Vagina (tissue), 2 donors: ENCODE results near the gene PREP. TPM values are rescaled to one million over a fixed set of nuclear protein-coding genes. Genes with fewer than 3 reads are reported as not detected.

Experiments
- DNase-seq, 2 donors: peaks; one replicate each; pipeline ENCODE4 v3.0.0-alpha.2; 2017; ENCODE audit errors: extremely low spot score in 2 of 2
- H3K27ac ChIP-seq: fragments of 200-600 bp; sonication (generic); one replicate; pipeline ENCODE4 v1.5.1; 2019
- H3K27me3 ChIP-seq: fragments of 200-600 bp; sonication (generic); one replicate; pipeline ENCODE4 v1.5.1; 2019
- H3K36me3 ChIP-seq, 2 donors: fragments of 200-600 bp; sonication (generic); one replicate each; pipeline ENCODE4 v1.5.1; 2017 to 2019
- H3K4me1 ChIP-seq: fragments of 200-600 bp; sonication (generic); one replicate; pipeline ENCODE4 v1.5.1; 2019
- H3K4me3 ChIP-seq, 2 donors: fragments of 200-600 bp; sonication (generic); 1 replicate in 1 of 2; 2 replicates in 1 of 2; pipeline ENCODE4 v1.5.1; 2016 to 2019
- H3K9me3 ChIP-seq: fragments of 200-600 bp; sonication (generic); one replicate; pipeline ENCODE4 v1.5.1; 2019
- CTCF ChIP-seq, 3 experiments: fragments of 450-650 bp in 2 of 3; fragments of 200-600 bp in 1 of 3; sonication (generic) in 1 of 3; IDR thresholded peaks; one replicate each; pipeline ENCODE4 v1.5.1; 2017 to 2019; ENCODE audit warnings: antibody characterized with exemption in 3 of 3, mild to moderate bottlenecking in 2 of 3, moderate library complexity in 2 of 3
- POLR2A ChIP-seq, 2 donors: fragments of 450-650 bp; IDR thresholded peaks; one replicate each; pipeline ENCODE4 v1.6.1; 2017; ENCODE audit warnings: antibody characterized with exemption in 2 of 2, mild to moderate bottlenecking in 2 of 2, moderate library complexity in 2 of 2
- POLR2AphosphoS5 ChIP-seq, 2 donors: sonication (generic); formaldehyde crosslinking; IDR thresholded peaks; one replicate each; pipeline ENCODE4 v1.9.0; 2017; ENCODE audit warnings: antibody characterized with exemption in 2 of 2, mild to moderate bottlenecking in 2 of 2, low read depth in 1 of 2; ENCODE audit not compliant: insufficient read depth in 1 of 2
- intact Hi-C: fragments of 100-400 bp; cut with DNase I; formaldehyde crosslinking; loops from one replicate; pipeline ENCODE4 v1.15.1; 2023
- total RNA-seq: library from RNA; depleted of rRNA; stranded (reverse); fragments of >200 nt; gene quantifications from one replicate; pipeline ENCODE4 v1.2.3, GENCODE V29; 2016

The PREP gene
- total RNA-seq, 1 donor from 2014 or later: 19.2 TPM

GRCh38 chr6:105382958-105383357 is 19.9 kb downstream of the PREP start:
- H3K4me1 ChIP-seq: peaks cover 16% of the 10 kb centered on the region
- no peaks in the 10 kb centered on the region for H3K9me3 ChIP-seq
- TF ChIP-seq CTCF (IDR thresholded peaks at IDR 0.05) (no peak), POLR2AphosphoS5 (IDR thresholded peaks at IDR 0.05; ENCODE audit: insufficient read depth in 1 of 2, low read depth in 1 of 2) (no peak), POLR2A (IDR thresholded peaks at IDR 0.05) (no peak)
- H3K4me3 ChIP-seq: no peak overlapping the region
- no peaks in the 10 kb centered on the region for H3K36me3 ChIP-seq
- H3K27me3 ChIP-seq: no peaks in the 10 kb centered on the region
- no peak overlapping the region for H3K27ac ChIP-seq
- DNase-seq: no peak
- intact Hi-C loops: no loop called here

- peaks cover 16% of the 10 kb centered on the region for H3K4me1 ChIP-seq
- no peak overlapping the region for H3K27ac ChIP-seq
- no peak for DNase-seq
- H3K36me3 ChIP-seq: no peaks in the 10 kb centered on the region
- no peaks in the 10 kb centered on the region for H3K27me3 ChIP-seq
- TF ChIP-seq POLR2AphosphoS5 (IDR thresholded peaks at IDR 0.05; ENCODE audit: insufficient read depth in 1 of 2, low read depth in 1 of 2): no peak
- TF ChIP-seq POLR2A (IDR thresholded peaks at IDR 0.05): no peak
- TF ChIP-seq CTCF (IDR thresholded peaks at IDR 0.05): no peak
- intact Hi-C loops: no loop called here
- H3K9me3 ChIP-seq: no peaks in the 10 kb centered on the region
- H3K4me3 ChIP-seq: no peak overlapping the region
Measured at GRCh38 chr6:105382496-105382895, 20.4 kb downstream of the PREP start.

- no peak overlapping the region for H3K4me3 ChIP-seq
- DNase-seq: no peak
- peaks cover 0 to 2% of the 10 kb centered on the region in 2 donors for H3K36me3 ChIP-seq
- no peak for TF ChIP-seq CTCF (IDR thresholded peaks at IDR 0.05)
- TF ChIP-seq POLR2AphosphoS5 (IDR thresholded peaks at IDR 0.05; ENCODE audit: insufficient read depth in 1 of 2, low read depth in 1 of 2): no peak
- no peak for TF ChIP-seq POLR2A (IDR thresholded peaks at IDR 0.05)
- H3K9me3 ChIP-seq: no peaks in the 10 kb centered on the region
- intact Hi-C loops: no loop called here
- H3K27me3 ChIP-seq: no peaks in the 10 kb centered on the region
- peaks cover 16% of the 10 kb centered on the region for H3K4me1 ChIP-seq
- H3K27ac ChIP-seq: no peak overlapping the region
Measured at GRCh38 chr6:105380634-105381033, 22.2 kb downstream of the PREP start.

- intact Hi-C loops: no loop called here
- H3K27me3 ChIP-seq: no peaks in the 10 kb centered on the region
Measured at GRCh38 chr6:105375797-105376196, 27.1 kb downstream of the PREP start.

More at GRCh38 chr6:105375797-105376196, 27.1 kb downstream of the PREP start:
- peaks cover 0 to 22% of the 10 kb centered on the region in 2 donors for H3K36me3 ChIP-seq
- TF ChIP-seq POLR2A (IDR thresholded peaks at IDR 0.05) (no peak), POLR2AphosphoS5 (IDR thresholded peaks at IDR 0.05; ENCODE audit: insufficient read depth in 1 of 2, low read depth in 1 of 2) (no peak), CTCF (IDR thresholded peaks at IDR 0.05) (no peak)
- peaks cover 11% of the 10 kb centered on the region for H3K4me1 ChIP-seq
- H3K9me3 ChIP-seq: no peaks in the 10 kb centered on the region
- no peak overlapping the region for H3K27ac ChIP-seq
- no peak for DNase-seq
- no peak overlapping the region for H3K4me3 ChIP-seq
